AG04450 (cell line): ENCODE data around the gene AHRR. TPM values are rescaled to one million over a fixed set of nuclear protein-coding genes. Genes with fewer than 3 reads are reported as not detected.
A peak's percentile ranks its signal among the peaks of the same experiment; 100 is the strongest.

Experiments used
- CTCF ChIA-PET: fragments of 300-600, 350-600 bp; formaldehyde crosslinking; extraction: SDS; loops from one replicate; lab custom pipeline; 2022; ENCODE audit warnings: antibody characterized with exemption, inconsistent platforms; lab: Charles Lee
- POLR2A ChIA-PET: fragments of 350-600 bp; formaldehyde crosslinking; extraction: SDS; loops from one replicate; lab custom pipeline; 2021; ENCODE audit warnings: antibody characterized with exemption, inconsistent platforms; lab: Yijun Ruan, JAX
- DNase-seq: peaks from one replicate; pipeline ENCODE4 v3.0.0-alpha.2; 2011; ENCODE audit warnings: low read depth, low spot score
- H3K27ac ChIP-seq: one replicate; pipeline ENCODE4 v1.5.1; 2012; ENCODE audit warnings: low read depth, low read length, control low read depth
- H3K27me3 ChIP-seq: one replicate; pipeline ENCODE4 v1.6.0; 2012; ENCODE audit warnings: low read length; ENCODE audit not compliant: control insufficient read depth, insufficient read depth
- H3K4me3 ChIP-seq: 2 replicates; pipeline ENCODE4 v1.5.1; 2011; ENCODE audit warnings: mild to moderate bottlenecking, low read depth, low read length, control low read depth
- H3K9me3 ChIP-seq: 2 replicates; pipeline ENCODE4 v1.5.1; 2012; ENCODE audit warnings: low read length; ENCODE audit not compliant: control insufficient read depth, insufficient read depth
- polyA plus RNA-seq: library from polyadenylated mRNA; depleted of rRNA; stranded (reverse); fragments of >200 nt; gene quantifications from 2 replicates; pipeline ENCODE4 v1.2.3, GENCODE V29; 2011
- TF ChIP-seq, protein P1 (sequence below): IDR thresholded peaks from 2 replicates; pipeline ENCODE4 v1.5.1; 2011; ENCODE audit warnings: low read depth, low read length, control low read depth, inconsistent platforms

AHRR gene
- polyA plus RNA-seq, 1 experiment, result 22.3 TPM

DNA sequence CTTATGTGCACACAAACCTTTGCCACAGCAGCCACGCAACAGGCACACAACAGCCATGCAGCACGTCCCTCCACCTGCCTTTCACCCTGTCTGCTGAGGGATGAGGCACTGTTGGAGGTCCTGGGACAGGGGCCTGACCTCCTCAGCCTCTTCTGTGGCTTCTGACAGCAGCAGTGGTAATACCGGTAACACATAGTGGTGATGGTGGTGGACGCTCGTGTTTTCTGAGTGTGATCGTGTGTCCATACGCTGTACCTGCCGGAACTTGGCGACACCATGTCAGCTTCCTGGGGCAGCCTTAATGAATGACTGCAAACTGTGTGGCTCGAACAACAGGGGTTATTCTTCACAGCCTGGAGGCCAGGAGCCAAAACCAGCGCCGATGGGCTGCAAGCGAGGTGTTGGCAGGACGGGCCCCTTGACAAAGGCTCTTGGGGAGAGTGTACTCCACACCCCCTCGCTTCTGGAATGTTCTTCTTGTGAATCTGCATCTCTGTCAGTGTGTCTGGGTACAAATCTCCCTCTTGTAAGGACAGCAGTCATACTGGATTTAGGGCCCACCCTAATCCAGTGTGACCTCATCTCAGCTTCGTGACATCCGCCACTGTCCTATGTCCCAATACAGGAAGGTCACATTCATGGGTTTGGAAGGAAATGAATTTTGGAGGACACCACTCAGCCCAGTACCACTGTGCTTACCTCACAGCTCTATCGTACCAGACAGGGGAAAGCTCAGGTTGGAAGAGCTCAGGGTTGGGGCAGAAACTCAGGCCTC, 66.2 kb downstream of the AHRR start:
- no peaks in the 10 kb centered on the region for H3K27me3 ChIP-seq

DNA sequence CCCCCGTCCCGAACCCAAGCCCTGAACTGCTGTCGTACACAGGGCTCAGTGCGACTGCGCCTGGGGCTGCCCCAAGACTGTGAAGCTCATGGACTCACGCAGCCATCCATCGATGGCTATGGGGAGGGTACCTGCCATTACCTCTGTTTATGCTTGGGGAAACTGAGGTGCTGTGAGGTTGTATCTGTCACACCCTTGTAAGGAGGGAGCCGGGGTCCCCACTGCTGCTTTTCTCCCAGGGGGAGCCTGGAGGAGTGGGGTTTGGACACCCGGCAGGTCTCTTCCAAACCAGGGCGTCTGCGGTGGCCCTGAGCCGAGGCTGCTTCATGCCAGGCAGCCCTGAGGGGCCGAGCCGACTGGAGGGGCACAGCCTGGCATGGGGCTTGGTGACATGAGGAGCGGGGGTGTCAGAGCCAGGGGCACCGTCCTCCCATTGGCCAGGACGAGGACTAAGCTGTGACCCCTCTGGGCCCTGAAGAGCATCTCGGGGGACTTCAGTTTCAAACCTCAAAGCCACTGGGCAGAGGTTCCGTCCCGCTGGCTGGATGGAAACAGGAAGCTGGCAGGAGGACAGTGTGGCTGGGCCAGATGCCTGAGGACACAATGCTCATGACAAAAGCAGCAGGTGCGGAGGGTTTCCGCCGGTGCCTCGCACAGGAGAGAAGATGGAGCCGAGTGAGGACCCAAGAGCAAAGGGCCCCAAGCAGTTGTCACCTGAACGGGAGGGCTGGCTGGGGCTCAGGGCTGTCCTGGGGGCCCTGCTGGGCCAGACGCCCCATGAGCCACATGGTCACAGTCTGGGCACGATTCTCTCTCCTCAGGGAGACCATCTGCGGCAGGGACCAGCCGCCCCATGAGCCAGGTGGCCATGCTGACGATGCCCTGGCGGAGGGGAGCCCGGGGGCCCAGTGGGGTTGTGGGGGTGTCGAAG, 67.0 kb downstream of the AHRR start:
- ChIA-PET POLR2A (no interaction called here), CTCF (no interaction called here)
- Histone ChIP-seq H3K9me3 (peaks cover 22% of the 10 kb centered on the region), H3K27me3 (no peaks in the 10 kb centered on the region), H3K27ac (no peak overlapping the region), H3K4me3 (no peak overlapping the region)
- no peak for DNase-seq
- TF ChIP-seq, protein P1, sequence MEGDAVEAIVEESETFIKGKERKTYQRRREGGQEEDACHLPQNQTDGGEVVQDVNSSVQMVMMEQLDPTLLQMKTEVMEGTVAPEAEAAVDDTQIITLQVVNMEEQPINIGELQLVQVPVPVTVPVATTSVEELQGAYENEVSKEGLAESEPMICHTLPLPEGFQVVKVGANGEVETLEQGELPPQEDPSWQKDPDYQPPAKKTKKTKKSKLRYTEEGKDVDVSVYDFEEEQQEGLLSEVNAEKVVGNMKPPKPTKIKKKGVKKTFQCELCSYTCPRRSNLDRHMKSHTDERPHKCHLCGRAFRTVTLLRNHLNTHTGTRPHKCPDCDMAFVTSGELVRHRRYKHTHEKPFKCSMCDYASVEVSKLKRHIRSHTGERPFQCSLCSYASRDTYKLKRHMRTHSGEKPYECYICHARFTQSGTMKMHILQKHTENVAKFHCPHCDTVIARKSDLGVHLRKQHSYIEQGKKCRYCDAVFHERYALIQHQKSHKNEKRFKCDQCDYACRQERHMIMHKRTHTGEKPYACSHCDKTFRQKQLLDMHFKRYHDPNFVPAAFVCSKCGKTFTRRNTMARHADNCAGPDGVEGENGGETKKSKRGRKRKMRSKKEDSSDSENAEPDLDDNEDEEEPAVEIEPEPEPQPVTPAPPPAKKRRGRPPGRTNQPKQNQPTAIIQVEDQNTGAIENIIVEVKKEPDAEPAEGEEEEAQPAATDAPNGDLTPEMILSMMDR, result no peak

More for the DNA sequence above, 66.2 kb downstream of the AHRR start:
- peaks cover 18% of the 10 kb centered on the region for H3K9me3 ChIP-seq
- TF ChIP-seq, protein P1, result no peak
- DNase-seq, result no peak
- no peak overlapping the region for H3K4me3 ChIP-seq
- no peak overlapping the region for H3K27ac ChIP-seq
- CTCF ChIA-PET, result no interaction called here
- POLR2A ChIA-PET, result interaction anchor here (0.9 to 2.0 kb wide), 3 partner anchors 8 to 19 kb away, joined by 3 to 10 read pairs (median 6); no protein-coding TSS in a partner anchor

DNA sequence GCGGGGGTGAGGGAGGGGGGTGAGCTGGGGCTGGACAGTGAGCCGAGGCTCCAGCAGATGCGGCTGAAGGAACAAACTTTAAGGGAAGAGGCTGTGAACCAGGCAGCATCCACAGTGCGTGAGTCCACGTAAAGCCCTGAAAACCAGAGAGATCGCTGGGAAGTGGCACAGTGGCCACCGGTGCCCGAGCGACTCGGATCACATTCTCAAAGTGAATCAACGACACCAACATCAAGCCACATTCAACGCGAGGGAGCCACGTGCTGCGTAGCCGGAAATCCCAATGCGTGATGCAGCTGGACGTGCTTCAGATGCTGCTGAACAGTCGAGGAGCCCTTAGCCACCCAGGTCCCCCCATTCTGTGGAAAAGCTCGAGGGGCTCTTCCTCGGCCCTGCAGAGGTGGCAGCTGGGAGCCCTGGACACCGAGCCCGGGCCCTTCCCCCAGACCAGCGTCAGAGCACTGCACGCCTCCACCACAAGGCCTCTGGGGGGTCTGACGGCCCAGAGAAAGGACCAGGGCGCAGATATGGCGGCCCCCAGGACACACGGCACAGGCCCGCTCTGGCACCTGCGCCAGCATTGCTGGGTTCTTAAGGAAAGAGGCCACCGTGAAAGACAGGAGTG, 67.8 kb downstream of the AHRR start:
- H3K27me3 ChIP-seq, result no peaks in the 10 kb centered on the region
- DNase-seq, result no peak
- no peak overlapping the region for H3K4me3 ChIP-seq
- CTCF ChIA-PET, result no interaction called here
- TF ChIP-seq, protein P1, result no peak
- peak overlapping the region; percentile 2 for H3K27ac ChIP-seq
- POLR2A ChIA-PET, result no interaction called here
- H3K9me3 ChIP-seq, result peaks cover 21% of the 10 kb centered on the region

DNA sequence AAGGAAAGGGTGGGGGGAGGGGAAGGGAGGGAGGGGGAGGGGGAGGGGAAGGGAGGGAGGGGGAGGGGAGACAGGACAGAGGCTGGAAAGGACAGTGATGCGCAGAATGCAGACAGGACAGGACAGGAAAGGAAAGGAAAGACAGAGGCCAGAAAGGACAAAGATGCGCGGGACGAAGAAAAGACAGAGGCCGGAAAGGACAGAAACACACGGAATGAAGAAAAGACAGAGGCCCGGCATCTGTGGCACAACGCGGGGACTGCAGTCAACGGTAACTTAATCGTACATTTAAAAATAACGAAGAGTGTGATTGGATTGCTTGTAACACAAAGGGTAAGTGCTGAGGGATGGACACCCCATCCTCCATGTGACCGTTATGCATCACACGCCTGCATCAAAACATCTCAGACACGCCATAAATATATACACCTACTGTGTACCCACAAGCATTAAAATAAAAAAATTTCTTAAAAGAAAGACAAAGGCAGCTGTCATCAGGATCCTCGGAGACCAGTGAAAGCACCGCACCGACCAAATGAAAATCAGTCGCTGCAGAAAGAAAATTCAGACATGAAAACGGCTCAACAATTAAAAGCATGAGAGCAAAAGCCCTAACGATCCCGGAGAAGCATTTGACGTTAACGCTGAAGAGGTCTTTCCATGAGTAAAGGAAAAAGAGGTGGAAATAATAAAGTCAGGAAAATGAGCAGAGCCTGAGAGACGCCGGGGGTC, 68.5 kb downstream of the AHRR start:
- POLR2A ChIA-PET, result no interaction called here
- Histone ChIP-seq H3K27me3 (no peaks in the 10 kb centered on the region), H3K9me3 (peaks cover 13% of the 10 kb centered on the region), H3K27ac (peak overlapping the region; percentile 11), H3K4me3 (no peak overlapping the region)
- TF ChIP-seq, protein P1, result no peak
- no peak for DNase-seq
- CTCF ChIA-PET, result no interaction called here
